ENCODE results near the gene CD34.
"Not testable (repeated sequence)": the region's sequence is repeated elsewhere in the genome, so short reads cannot be mapped to it uniquely, and the experiment has no call there.

CD34 gene

DNA sequence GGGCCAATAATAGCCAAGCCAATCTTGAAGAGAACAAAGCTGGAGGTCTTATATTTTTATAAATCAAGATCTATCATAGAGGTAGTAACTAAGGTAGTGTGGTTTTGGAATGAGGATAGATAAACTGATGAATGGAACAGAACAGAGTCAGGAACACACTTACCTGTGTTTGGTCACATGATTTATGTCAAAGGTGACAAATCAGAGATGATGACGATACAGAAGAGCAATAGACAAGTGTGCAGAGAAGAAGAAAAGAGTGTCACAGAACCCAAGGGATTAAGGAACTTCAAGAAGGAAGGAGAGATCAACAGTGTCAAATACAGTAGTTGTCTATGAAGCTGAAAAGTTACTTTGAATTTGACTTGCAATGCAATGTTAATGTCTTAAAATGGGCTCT is 16.1 kb upstream of the CD34 start:
- no peak for DNase-seq

- not testable (repeated sequence) for DNase-seq
These were observed 15.0 kb upstream of the CD34 start for GRCh38 chr1:207925969-207926368.

GRCh38 chr1:207925210-207925609 is 14.3 kb upstream of the CD34 start:
- no peak for DNase-seq

DNA sequence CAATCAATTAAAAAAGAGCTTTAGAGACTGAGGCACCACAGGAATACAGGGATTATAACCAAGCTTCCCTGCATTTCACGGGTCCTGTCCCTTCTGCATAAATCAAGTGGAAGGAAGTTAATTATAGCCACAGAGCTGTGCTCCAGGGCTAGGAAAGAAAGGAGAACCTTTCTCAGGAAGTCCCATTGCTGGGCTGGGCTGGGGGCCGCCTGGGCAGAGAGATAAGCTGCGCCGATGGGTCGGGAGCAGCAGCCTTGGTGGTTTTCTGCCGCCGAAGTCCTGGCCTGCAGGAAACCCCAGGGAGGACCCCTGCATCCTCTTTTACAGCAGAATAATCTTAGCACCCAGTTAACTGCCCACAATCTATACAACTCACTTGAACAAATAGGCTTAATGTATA is 12.6 kb upstream of the CD34 start:
- no peak for DNase-seq

DNA sequence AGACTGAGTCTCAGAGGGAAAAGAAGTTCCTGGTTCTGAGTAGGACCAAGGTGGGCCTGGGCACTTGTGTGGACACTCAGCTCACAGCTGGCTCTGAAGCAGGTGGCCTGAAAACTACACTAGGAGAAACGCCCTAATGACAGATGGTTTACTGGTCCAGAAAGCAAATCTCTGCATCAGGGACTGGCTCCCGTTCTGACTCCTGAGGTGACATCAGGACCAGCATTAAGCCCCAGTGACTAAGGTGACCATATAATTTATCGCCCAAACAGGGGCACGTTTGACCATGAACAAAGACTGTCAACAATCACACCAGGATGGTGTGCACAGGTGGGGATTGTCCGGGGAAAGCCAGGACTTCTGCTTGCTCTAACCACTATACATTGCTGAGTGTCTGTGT is 12.2 kb upstream of the CD34 start:
- DNase-seq = no peak

- DNase-seq = no peak
These were observed 11.6 kb upstream of the CD34 start for GRCh38 chr1:207922554-207922953.

DNA sequence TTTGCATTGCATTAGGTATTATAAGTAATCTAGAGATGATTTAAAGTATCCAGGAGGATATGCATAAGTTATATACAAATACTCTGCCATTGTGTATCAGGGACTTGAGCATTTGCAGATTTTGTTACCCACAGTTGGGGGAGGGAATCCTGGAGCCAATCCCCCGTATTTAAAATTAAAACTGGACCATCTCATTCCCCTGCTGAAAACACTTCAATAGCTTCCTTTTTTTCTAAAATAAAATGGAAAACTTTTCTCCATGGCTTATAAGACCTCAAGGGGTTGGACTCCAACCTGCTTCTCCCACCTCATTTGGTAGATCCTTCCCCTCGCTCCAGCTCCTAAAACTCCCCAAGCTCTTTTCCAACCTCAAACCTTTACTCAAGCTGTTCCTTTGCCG is 10.4 kb upstream of the CD34 start:
- DNase-seq = no peak

DNA sequence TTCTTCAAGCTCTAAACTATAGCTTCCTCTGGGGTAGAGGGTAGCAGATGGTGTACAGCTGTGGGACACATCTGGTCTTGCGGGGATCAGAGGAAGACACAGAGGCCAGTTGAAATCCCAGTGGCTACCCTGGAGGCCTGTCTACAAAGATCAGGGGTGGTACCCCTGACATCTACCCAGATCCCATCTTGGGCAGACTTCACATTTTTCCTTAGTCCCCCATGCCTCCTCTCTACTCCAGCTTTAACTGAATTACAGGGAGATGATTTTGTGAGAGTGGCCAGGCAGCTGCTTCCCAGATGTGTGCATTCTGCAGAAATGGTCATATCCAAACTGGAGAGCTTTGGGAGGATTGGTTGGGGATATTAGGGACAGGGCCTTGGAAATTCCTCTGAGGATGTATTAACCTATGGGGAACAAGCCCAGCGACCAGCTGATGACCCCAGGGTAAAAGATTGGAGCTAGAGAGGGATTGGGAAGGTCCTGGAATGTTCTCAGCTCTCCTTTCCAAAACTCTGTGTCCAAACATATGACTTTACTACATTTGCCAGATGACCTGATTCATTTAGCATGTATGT is 9.6 kb upstream of the CD34 start:
- no peak for DNase-seq

DNA sequence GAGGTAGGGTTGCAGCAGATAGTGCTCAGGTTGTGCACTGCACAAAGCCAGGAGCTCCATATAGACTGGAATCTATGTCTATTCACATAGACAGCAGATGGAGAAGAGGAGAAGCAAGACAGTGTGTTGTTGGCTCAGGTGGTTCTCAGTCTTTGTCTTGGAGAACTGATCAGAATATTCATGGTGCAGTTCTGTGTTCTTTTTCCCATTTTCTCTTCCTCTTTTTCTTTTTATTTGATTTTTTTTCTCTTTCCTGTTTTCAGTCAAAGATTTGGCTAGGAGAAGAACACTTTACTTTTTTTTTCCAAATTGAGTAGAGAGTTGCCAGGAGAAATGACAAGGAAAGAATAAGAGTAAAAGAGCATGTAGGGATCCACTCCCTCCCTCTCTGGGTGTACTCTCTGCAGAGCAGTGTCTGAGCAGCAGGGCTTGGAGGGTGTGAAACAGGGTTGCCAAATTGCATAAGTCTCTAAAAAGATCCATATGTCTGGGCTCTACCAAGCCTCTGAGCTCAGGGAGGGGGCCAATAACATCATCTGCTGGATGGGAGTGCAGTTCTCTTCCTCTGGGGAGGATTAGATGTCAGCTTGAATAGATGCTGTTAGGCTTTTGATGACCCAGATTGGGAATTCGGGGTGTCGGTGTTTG is 8.7 kb upstream of the CD34 start:
- DNase-seq = no peak

GRCh38 chr1:207918581-207918980 is 7.7 kb upstream of the CD34 start:
- no peak for DNase-seq

- DNase-seq = no peak
These were observed 7.1 kb upstream of the CD34 start for GRCh38 chr1:207918011-207918410.

DNA sequence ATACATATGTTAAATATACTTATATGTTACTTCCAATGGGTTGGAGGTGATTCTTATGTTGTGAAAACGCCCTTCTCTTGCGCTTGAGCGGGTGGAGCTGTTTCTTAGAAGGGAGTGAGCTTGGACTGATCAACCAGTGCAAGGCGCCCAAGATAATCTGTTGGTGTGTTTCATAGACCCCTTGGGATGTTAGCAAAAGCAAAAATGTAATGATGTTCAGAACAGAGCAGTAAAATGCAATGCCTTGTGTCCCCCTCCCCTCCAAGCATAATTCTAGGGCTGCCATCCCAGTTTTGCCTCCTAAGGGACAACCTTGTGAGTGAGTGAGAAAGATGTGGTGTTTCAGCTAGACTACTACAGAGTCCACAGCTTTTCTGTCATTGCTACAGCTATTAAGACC is 6.2 kb upstream of the CD34 start:
- no peak for DNase-seq

DNA sequence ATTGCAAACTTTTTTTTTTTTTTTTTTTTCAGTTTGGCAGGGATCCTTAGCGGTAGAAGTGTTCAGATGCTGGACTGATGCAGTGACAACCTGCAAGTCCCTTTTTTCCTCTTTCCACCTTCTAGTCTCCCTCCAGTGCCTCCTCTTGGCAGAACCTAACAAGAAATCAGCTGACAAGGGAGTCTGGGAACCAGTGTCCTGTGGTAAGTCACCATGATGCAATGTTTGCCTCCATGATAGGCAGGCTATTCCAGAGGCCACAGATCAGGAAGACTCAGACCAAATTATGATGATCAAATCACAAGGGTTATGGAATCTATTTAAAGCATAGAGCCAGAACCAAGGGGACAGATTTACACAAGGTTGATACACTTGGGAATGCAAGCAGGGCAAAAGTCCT is 3.0 kb upstream of the CD34 start:
- no peak for DNase-seq

- no peak for DNase-seq
These were observed 1.2 kb upstream of the CD34 start for GRCh38 chr1:207911856-207912760.

DNA sequence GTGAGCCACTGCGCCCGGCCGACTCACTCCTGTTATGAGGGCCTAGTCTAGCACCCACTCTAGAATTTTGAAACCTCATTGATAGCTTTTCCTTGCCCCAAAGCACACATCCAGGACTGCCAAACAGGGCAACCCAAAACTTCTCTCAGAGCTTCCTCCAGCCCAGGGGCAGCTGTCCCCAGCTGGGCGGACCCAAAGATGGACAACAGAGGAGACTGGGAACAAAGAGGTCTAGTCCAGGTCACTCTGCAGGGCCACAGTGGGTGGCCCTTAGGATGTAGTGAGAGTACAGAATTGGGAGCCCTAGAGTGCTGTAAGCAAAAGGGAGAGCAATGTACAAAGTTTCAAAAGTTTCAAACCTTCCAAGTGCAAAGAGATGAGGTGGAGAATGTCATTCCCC is 1.2 kb downstream of the CD34 start:
- no peak for DNase-seq

- DNase-seq = no peak
These were observed 2.7 kb downstream of the CD34 start for GRCh38 chr1:207908107-207908734.

DNA sequence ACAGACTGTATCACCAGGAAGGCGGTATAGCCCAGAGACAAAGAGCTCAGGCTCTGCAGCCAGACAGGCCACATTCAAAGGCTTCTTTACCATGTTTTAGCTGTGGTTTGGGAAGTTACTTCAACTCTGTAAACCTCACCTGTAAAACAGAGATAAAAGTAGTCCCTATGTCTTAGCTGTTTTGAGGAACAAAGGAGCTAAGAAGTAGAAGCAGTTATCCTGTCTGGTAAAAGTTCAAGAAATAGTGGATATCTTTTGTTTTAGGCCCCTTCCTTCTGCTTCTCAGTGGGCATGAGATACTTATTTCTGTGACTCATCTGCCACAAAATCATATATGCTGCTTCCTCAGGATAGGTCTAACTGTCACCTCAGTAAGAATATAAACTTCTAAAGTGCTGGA is 6.5 kb downstream of the CD34 start:
- DNase-seq = no peak

DNA sequence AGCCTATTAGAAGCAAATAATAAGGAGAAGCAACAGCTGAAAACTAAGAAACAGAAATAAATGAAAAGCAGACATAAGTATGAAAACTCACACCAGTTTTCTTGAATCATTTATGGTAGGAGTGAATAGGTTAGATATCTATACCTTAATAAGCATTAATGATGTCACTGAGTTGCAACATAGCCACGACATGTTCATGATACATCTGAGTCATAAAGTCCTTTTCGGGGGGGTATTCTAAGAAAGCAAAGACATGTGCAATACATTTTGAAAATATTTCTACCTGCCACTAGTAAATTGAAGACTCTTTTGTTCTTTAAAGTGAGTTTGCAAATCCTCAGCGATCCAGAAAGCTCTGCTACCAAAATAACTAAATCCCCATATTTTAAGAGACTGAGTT is 7.2 kb downstream of the CD34 start:
- DNase-seq = no peak

GRCh38 chr1:207903053-207903452 is 7.9 kb downstream of the CD34 start:
- no peak for DNase-seq

DNA sequence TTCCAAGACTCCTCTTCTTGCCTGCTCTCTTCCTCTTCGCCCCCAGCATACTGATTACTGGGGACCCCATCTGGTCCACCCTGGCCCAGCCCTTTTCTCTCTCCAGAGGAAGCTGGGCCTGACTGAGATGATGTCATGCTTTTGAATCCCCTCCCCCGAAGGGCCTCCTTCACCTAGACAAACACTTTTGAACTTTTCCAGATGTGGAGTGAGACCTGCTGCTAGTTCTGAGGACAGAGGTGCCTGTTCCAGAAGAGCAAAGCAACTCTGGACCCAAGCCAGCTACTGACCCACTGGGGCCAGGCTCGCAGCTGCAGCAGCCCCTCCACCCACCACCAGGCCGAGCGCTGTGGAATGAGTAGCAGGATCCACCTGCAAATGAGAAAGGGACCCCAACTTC is 8.4 kb downstream of the CD34 start:
- DNase-seq = no peak

- DNase-seq = no peak
These were observed 9.8 kb downstream of the CD34 start for GRCh38 chr1:207901041-207901653.

DNA sequence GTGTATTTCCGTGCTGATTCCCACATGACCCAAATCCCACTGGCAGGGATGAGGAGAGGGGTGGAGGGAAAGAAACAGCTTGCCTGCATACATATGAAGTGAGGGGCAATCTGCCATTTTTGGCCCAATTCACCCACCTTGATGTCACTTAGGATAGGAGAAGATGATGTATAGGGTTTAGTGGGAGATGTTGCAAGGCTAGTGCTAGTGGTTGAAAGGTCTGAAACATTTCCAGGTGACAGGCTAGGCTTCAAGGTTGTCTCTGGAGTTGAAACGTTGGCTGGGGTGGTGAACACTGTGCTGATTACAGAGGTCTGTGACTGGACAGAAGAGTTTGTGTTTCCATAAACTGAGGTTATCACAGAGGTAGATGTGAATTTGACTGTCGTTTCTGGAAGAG is 12.1 kb downstream of the CD34 start:
- no peak for DNase-seq

- no peak for DNase-seq
These were observed 12.7 kb downstream of the CD34 start for GRCh38 chr1:207898260-207898659.
